D721Med (cell line): ENCODE results near the gene CACNB2.

Experiments used
- DNase-seq: peaks from one replicate; pipeline ENCODE4 v3.0.0; 2011; ENCODE audit warnings: low spot score; ENCODE audit not compliant: insufficient read length
- FAIRE-seq: peaks from 2 replicates; lab custom pipeline; 2011; peaks lifted over from hg19 to GRCh38; lab: Jason Lieb, UNC
- CTCF ChIP-seq: IDR thresholded peaks from 2 replicates; pipeline ENCODE4 v1.5.1; 2012; ENCODE audit warnings: mild to moderate bottlenecking, control low read depth; ENCODE audit not compliant: insufficient read depth; ENCODE audit errors: missing control alignments

Gene CACNB2

GRCh38 chr10:18195060-18195799, 55.0 kb downstream of the CACNB2 start:
- no peak for FAIRE-seq
- DNase-seq: no peak

GRCh38 chr10:18196806-18197550, 56.8 kb downstream of the CACNB2 start:
- DNase-seq: no peak

More at GRCh38 chr10:18195060-18195799, 55.0 kb downstream of the CACNB2 start:
- no peak for TF ChIP-seq CTCF

GRCh38 chr10:18197706-18198105, 57.5 kb downstream of the CACNB2 start:
- TF ChIP-seq CTCF: no peak
- DNase-seq (no peak), FAIRE-seq (no peak)

More at GRCh38 chr10:18196806-18197550, 56.8 kb downstream of the CACNB2 start:
- FAIRE-seq: no peak
- TF ChIP-seq CTCF: no peak

- no peak for FAIRE-seq
- no peak for TF ChIP-seq CTCF
Observed at GRCh38 chr10:18201877-18202276, 61.7 kb downstream of the CACNB2 start.

GRCh38 chr10:18202680-18203460, 62.6 kb downstream of the CACNB2 start:
- TF ChIP-seq CTCF: no peak
- FAIRE-seq (no peak), DNase-seq (no peak)

More at GRCh38 chr10:18201877-18202276, 61.7 kb downstream of the CACNB2 start:
- no peak for DNase-seq

GRCh38 chr10:18203471-18203870, 63.2 kb downstream of the CACNB2 start:
- FAIRE-seq: no peak
- no peak for DNase-seq
- no peak for TF ChIP-seq CTCF
